Measurements from ENCODE around the gene CDH16.

GRCh38 chr16:66918803-66919568 is at the start of gene CDH16:
- no peak for TF ChIP-seq CTCF (IDR thresholded peaks at IDR 0.05; ENCODE audit: insufficient read depth, low read depth, low read length)
- no peak for TF ChIP-seq EZH2 (IDR thresholded peaks at IDR 0.05; ENCODE audit: insufficient read depth, low read length)
